Stomach (tissue), 4 donors: ENCODE measurements around the gene ODAD2.

Source experiments
- EP300 ChIP-seq: sonication (generic); formaldehyde crosslinking; IDR thresholded peaks from one replicate; pipeline ENCODE4 v1.6.1; 2017; ENCODE audit warnings: antibody characterized with exemption
- POLR2AphosphoS5 ChIP-seq, 3 donors: sonication (generic); formaldehyde crosslinking; IDR thresholded peaks; one replicate each; pipeline ENCODE4 v1.6.1; 2016; ENCODE audit warnings: antibody characterized with exemption in 3 of 3

DNA sequence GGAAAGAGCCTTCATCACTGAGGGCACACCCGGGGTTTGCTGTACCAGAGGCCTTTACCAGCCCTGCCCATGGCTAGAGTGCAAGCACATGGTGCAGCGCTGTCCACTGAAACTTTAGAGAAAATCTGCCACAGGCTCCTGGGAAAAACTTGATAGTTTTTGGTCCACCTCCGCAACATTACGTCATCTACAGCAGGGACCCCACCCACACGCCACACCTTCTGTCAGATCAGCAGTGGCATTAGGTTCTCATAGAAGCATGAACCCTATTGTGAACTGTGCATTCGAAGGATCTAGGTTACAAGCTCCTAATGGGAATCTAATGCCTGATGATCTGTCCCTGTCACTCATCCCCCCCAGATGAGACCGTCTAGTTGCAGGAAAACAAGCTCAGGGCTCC, 2.5 kb upstream of the ODAD2 start:
- TF ChIP-seq EP300 = no peak
- TF ChIP-seq POLR2AphosphoS5 (IDR thresholded peaks at IDR 0.05) = no peak
